Liver (tissue), 9 donors: ENCODE results near the gene CABP5. TPM values are rescaled to one million over a fixed set of nuclear protein-coding genes. Genes with fewer than 3 reads are reported as not detected.

Source experiments
- DNase-seq: peaks from one replicate; pipeline ENCODE4 v3.0.0-alpha.2; 2017; ENCODE audit warnings: low spot score
- H3K27ac ChIP-seq, 2 donors: one replicate each; pipeline ENCODE4 v1.7.0; 2013; ENCODE audit warnings: inconsistent platforms in 2 of 2, low read length in 2 of 2, control low read depth in 1 of 2, low read depth in 1 of 2, mild to moderate bottlenecking in 1 of 2
- H3K27me3 ChIP-seq, 4 donors: one replicate each; pipeline versions ENCODE4 v1.6.1 to v1.7.0; 2013; ENCODE audit warnings: low read length in 3 of 4, inconsistent platforms in 1 of 4, mild to moderate bottlenecking in 1 of 4, moderate library complexity in 1 of 4; ENCODE audit not compliant: control insufficient read depth in 4 of 4, insufficient read depth in 4 of 4
- H3K36me3 ChIP-seq, 4 donors: one replicate each; pipeline versions ENCODE4 v1.6.1 to v1.7.0; 2013; ENCODE audit warnings: low read length in 3 of 4, mild to moderate bottlenecking in 3 of 4, low read depth in 1 of 4, moderate library complexity in 1 of 4; ENCODE audit not compliant: control insufficient read depth in 4 of 4, insufficient read depth in 3 of 4
- H3K4me1 ChIP-seq, 4 donors: one replicate each; pipeline versions ENCODE4 v1.6.1 to v1.7.0; 2013; ENCODE audit warnings: low read length in 3 of 4, mild to moderate bottlenecking in 3 of 4, moderate library complexity in 1 of 4; ENCODE audit not compliant: control insufficient read depth in 4 of 4, insufficient read depth in 4 of 4
- H3K4me3 ChIP-seq, 3 donors: one replicate each; pipeline versions ENCODE4 v1.6.1 to v1.7.0; 2013; ENCODE audit warnings: low read length in 3 of 3, control low read depth in 1 of 3, low read depth in 1 of 3, mild to moderate bottlenecking in 1 of 3
- H3K9ac ChIP-seq, 2 donors: one replicate each; pipeline ENCODE4 v1.7.0; 2013; ENCODE audit warnings: low read length in 2 of 2, mild to moderate bottlenecking in 2 of 2, moderate library complexity in 2 of 2, control low read depth in 1 of 2, low read depth in 1 of 2
- H3K9me3 ChIP-seq, 4 donors: one replicate each; pipeline versions ENCODE4 v1.6.1 to v1.7.0; 2013; ENCODE audit warnings: low read length in 3 of 4; ENCODE audit not compliant: control insufficient read depth in 4 of 4
- ATF3 ChIP-seq: IDR thresholded peaks from 2 replicates; pipeline ENCODE4 v1.6.1; 2016; ENCODE audit warnings: antibody characterized with exemption
- EGR1 ChIP-seq, 2 donors: IDR thresholded peaks; 2 replicates each; pipeline ENCODE4 v1.6.1; 2016 to 2018; ENCODE audit warnings: antibody characterized with exemption in 2 of 2, low read depth in 2 of 2
- FOXA1 ChIP-seq: IDR thresholded peaks from 2 replicates; pipeline ENCODE4 v1.6.1; 2016; ENCODE audit warnings: antibody characterized with exemption
- FOXA2 ChIP-seq: IDR thresholded peaks from 2 replicates; pipeline ENCODE4 v1.6.1; 2016; ENCODE audit warnings: antibody characterized with exemption
- GABPA ChIP-seq, 2 donors: IDR thresholded peaks in 1 of 2; conservative IDR thresholded peaks in 1 of 2; 2 replicates each; pipeline ENCODE4 v1.6.1; 2016; ENCODE audit warnings: antibody characterized with exemption in 2 of 2, mild to moderate bottlenecking in 1 of 2, moderate library complexity in 1 of 2
- HNF4A ChIP-seq, 2 donors: conservative IDR thresholded peaks; 2 replicates each; pipeline ENCODE4 v1.6.1; 2016; ENCODE audit warnings: antibody characterized with exemption in 2 of 2, mild to moderate bottlenecking in 2 of 2
- HNF4G ChIP-seq: IDR thresholded peaks from 2 replicates; pipeline ENCODE4 v1.6.1; 2016; ENCODE audit warnings: antibody characterized with exemption
- JUND ChIP-seq, 2 donors: IDR thresholded peaks; 2 replicates each; pipeline ENCODE4 v1.6.1; 2016; ENCODE audit warnings: antibody characterized with exemption in 2 of 2
- MAX ChIP-seq: IDR thresholded peaks from 2 replicates; pipeline ENCODE4 v1.6.1; 2016; ENCODE audit warnings: antibody characterized with exemption
- NR2F2 ChIP-seq: IDR thresholded peaks from 2 replicates; pipeline ENCODE4 v1.6.1; 2016; ENCODE audit warnings: antibody characterized with exemption
- RAD21 ChIP-seq, 2 donors: IDR thresholded peaks; 2 replicates each; pipeline ENCODE4 v1.6.1; 2016; ENCODE audit warnings: antibody characterized with exemption in 2 of 2, mild to moderate bottlenecking in 2 of 2
- RXRA ChIP-seq, 2 donors: IDR thresholded peaks; 2 replicates each; pipeline ENCODE4 v1.6.1; 2017 to 2018; ENCODE audit warnings: antibody characterized with exemption in 2 of 2, mild to moderate bottlenecking in 1 of 2
- SP1 ChIP-seq: IDR thresholded peaks from 2 replicates; pipeline ENCODE4 v1.6.1; 2018; ENCODE audit warnings: antibody characterized with exemption, mild to moderate bottlenecking
- TAF1 ChIP-seq: conservative IDR thresholded peaks from 2 replicates; pipeline ENCODE4 v1.6.1; 2016; ENCODE audit warnings: antibody characterized with exemption, mild to moderate bottlenecking
- YY1 ChIP-seq: IDR thresholded peaks from 2 replicates; pipeline ENCODE4 v1.6.1; 2016; ENCODE audit warnings: antibody characterized with exemption, mild to moderate bottlenecking
- WGBS: extraction: QIAGEN DNeasy Blood & Tissue Kit; methylation state at CpG from one replicate; pipeline ENCODE4 v1.1.7; 2013; 5-methylcytosine and 5-hydroxymethylcytosine counted together
- polyA plus RNA-seq, 2 donors: library from polyadenylated mRNA; stranded (reverse) in 1 of 2; unstranded in 1 of 2; fragments of 200-250 nt in 1 of 2; fragments of >200 nt in 1 of 2; fragmentation: Nextera tagmentation in 1 of 2; extraction: Ambion mirVana in 1 of 2; gene quantifications; one replicate each; pipeline versions ENCODE4 v1.2.1 to v1.2.3, GENCODE V29; 2013 to 2015
- total RNA-seq, 2 donors: library from RNA; depleted of rRNA; stranded (reverse); fragments of >200 nt; gene quantifications; one replicate each; pipeline ENCODE4 v1.2.3, GENCODE V29; 2014
- TF ChIP-seq, protein P1 (sequence below): IDR thresholded peaks from 2 replicates; pipeline ENCODE4 v1.6.1; 2016; ENCODE audit warnings: antibody characterized with exemption, mild to moderate bottlenecking
- TF ChIP-seq, protein P2 (sequence below): IDR thresholded peaks from 2 replicates; pipeline ENCODE4 v1.6.1; 2016; ENCODE audit warnings: antibody characterized with exemption
- donor health status: healthy.
- donor health status: healthy.
- donor health status: healthy.
- donor health status: healthy.
- donor health status: healthy.

The CABP5 gene
- total and polyA plus RNA-seq, 4 donors: not detected

GRCh38 chr19:48044561-48044960 is 682 bp upstream of the CABP5 start (continued):
- TF ChIP-seq ATF3 (no peak), FOXA2 (no peak), RAD21 (IDR thresholded peaks at IDR 0.05) (no peak), GABPA (IDR thresholded peaks at IDR 0.05 in 1 of 2, conservative IDR thresholded peaks at IDR 0.05 in 1 of 2) (no peak), NR2F2 (no peak), RXRA (IDR thresholded peaks at IDR 0.05) (no peak)

DNA sequence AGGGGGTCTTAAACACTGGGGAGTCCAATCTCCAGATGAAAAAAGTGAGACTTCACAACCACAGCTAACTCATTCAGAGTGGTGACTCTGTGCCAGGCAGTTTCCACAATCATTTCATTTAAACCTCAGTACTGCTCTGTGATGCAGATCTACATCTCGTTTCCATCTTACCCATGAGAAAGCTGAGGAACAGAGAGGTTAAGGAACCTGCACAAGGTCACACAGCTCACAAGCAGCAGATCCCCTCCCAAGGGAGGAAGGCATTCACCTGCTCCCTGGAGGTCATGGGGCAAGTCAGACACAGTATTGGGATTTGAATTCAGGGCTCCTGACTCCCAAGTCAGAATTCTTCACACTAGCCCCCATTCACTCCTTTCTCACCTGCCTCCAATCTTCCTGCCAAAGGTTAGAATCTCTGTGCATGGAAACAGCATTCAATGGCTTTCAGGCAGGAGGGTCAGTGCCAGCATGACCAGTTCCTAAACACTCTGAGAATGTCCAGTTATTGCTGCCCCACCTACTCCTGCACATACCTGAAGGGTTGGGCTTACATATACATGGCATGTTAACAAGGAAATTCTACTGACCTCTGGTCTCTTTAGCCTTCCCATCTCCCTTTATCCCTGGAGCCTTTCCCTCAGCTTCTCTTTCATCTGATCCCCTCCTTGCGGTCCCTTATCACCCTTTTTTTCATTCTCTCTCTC is 1.9 kb downstream of the CABP5 start:
- H3K4me1 ChIP-seq: no peaks in the 10 kb centered on the region
- no peak overlapping the region for H3K4me3 ChIP-seq
- no peak for DNase-seq
- H3K36me3 ChIP-seq: no peaks in the 10 kb centered on the region
- H3K9ac ChIP-seq: no peak overlapping the region
- H3K27me3 ChIP-seq: peaks cover 0 to 2% (median 0%) of the 10 kb centered on the region in 4 donors
- H3K27ac ChIP-seq: no peak overlapping the region
- H3K9me3 ChIP-seq: no peaks in the 10 kb centered on the region
- no peak for TF ChIP-seq RAD21 (IDR thresholded peaks at IDR 0.05)
- TF ChIP-seq TAF1: no peak
- WGBS: 55% methylated on average over 2 of the region's 2 CpGs

- WGBS: 84% methylated on average over 2 of the region's 2 CpGs
- Histone ChIP-seq H3K27ac (no peak overlapping the region), H3K9ac (no peak overlapping the region), H3K4me1 (no peaks in the 10 kb centered on the region), H3K9me3 (no peaks in the 10 kb centered on the region), H3K4me3 (no peak overlapping the region), H3K27me3 (peaks cover 0 to 3% (median 0%) of the 10 kb centered on the region in 4 donors), H3K36me3 (no peaks in the 10 kb centered on the region)
- TF ChIP-seq RXRA (IDR thresholded peaks at IDR 0.05): no peak
- no peak for TF ChIP-seq GABPA (IDR thresholded peaks at IDR 0.05 in 1 of 2, conservative IDR thresholded peaks at IDR 0.05 in 1 of 2)
- TF ChIP-seq FOXA2: no peak
- TF ChIP-seq JUND (IDR thresholded peaks at IDR 0.05): no peak
- no peak for TF ChIP-seq RAD21 (IDR thresholded peaks at IDR 0.05)
- TF ChIP-seq HNF4G: no peak
- no peak for TF ChIP-seq SP1
- TF ChIP-seq EGR1 (IDR thresholded peaks at IDR 0.05; ENCODE audit: low read depth in 2 of 2): no peak
- no peak for DNase-seq
Observed at GRCh38 chr19:48036765-48037164, 7.1 kb downstream of the CABP5 start.

- no peaks in the 10 kb centered on the region for H3K4me1 ChIP-seq
- no peak overlapping the region for H3K27ac ChIP-seq
- no peaks in the 10 kb centered on the region for H3K9me3 ChIP-seq
- no peak for DNase-seq
- no peak overlapping the region for H3K9ac ChIP-seq
- no peak for TF ChIP-seq RXRA (IDR thresholded peaks at IDR 0.05)
- TF ChIP-seq YY1: no peak
- no peak for TF ChIP-seq HNF4G
- no peak for TF ChIP-seq JUND (IDR thresholded peaks at IDR 0.05)
- TF ChIP-seq, protein P1, sequence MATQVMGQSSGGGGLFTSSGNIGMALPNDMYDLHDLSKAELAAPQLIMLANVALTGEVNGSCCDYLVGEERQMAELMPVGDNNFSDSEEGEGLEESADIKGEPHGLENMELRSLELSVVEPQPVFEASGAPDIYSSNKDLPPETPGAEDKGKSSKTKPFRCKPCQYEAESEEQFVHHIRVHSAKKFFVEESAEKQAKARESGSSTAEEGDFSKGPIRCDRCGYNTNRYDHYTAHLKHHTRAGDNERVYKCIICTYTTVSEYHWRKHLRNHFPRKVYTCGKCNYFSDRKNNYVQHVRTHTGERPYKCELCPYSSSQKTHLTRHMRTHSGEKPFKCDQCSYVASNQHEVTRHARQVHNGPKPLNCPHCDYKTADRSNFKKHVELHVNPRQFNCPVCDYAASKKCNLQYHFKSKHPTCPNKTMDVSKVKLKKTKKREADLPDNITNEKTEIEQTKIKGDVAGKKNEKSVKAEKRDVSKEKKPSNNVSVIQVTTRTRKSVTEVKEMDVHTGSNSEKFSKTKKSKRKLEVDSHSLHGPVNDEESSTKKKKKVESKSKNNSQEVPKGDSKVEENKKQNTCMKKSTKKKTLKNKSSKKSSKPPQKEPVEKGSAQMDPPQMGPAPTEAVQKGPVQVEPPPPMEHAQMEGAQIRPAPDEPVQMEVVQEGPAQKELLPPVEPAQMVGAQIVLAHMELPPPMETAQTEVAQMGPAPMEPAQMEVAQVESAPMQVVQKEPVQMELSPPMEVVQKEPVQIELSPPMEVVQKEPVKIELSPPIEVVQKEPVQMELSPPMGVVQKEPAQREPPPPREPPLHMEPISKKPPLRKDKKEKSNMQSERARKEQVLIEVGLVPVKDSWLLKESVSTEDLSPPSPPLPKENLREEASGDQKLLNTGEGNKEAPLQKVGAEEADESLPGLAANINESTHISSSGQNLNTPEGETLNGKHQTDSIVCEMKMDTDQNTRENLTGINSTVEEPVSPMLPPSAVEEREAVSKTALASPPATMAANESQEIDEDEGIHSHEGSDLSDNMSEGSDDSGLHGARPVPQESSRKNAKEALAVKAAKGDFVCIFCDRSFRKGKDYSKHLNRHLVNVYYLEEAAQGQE: no peak
- TF ChIP-seq, protein P2, sequence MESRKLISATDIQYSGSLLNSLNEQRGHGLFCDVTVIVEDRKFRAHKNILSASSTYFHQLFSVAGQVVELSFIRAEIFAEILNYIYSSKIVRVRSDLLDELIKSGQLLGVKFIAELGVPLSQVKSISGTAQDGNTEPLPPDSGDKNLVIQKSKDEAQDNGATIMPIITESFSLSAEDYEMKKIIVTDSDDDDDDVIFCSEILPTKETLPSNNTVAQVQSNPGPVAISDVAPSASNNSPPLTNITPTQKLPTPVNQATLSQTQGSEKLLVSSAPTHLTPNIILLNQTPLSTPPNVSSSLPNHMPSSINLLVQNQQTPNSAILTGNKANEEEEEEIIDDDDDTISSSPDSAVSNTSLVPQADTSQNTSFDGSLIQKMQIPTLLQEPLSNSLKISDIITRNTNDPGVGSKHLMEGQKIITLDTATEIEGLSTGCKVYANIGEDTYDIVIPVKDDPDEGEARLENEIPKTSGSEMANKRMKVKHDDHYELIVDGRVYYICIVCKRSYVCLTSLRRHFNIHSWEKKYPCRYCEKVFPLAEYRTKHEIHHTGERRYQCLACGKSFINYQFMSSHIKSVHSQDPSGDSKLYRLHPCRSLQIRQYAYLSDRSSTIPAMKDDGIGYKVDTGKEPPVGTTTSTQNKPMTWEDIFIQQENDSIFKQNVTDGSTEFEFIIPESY: no peak
- no peak for TF ChIP-seq SP1
- TF ChIP-seq FOXA1: no peak
- no peak for TF ChIP-seq RAD21 (IDR thresholded peaks at IDR 0.05)
- no peak for TF ChIP-seq HNF4A (conservative IDR thresholded peaks at IDR 0.05)
- no peak for TF ChIP-seq GABPA (IDR thresholded peaks at IDR 0.05 in 1 of 2, conservative IDR thresholded peaks at IDR 0.05 in 1 of 2)
- TF ChIP-seq NR2F2: no peak
- TF ChIP-seq TAF1: no peak
- TF ChIP-seq MAX: no peak
- no peak for TF ChIP-seq EGR1 (IDR thresholded peaks at IDR 0.05; ENCODE audit: low read depth in 2 of 2)
- no peak for TF ChIP-seq FOXA2
- H3K36me3 ChIP-seq: no peaks in the 10 kb centered on the region
- H3K4me3 ChIP-seq: no peak overlapping the region
- H3K27me3 ChIP-seq: peaks cover 0 to 8% (median 0%) of the 10 kb centered on the region in 4 donors
- 61% methylated on average over 5 of the region's 5 CpGs for WGBS
Observed at GRCh38 chr19:48033604-48034003, 10.3 kb downstream of the CABP5 start.
